GM19023 (cell line): Measurements from ENCODE around the gene SSUH2.

Source experiments
- ATAC-seq: cut with Tn5 transposase; IDR thresholded peaks from one replicate; pipeline ENCODE4 v1.9.1; 2021; ENCODE audit warnings: mild to moderate bottlenecking, moderate library complexity; ENCODE audit not compliant: unreplicated experiment

SSUH2 gene

DNA sequence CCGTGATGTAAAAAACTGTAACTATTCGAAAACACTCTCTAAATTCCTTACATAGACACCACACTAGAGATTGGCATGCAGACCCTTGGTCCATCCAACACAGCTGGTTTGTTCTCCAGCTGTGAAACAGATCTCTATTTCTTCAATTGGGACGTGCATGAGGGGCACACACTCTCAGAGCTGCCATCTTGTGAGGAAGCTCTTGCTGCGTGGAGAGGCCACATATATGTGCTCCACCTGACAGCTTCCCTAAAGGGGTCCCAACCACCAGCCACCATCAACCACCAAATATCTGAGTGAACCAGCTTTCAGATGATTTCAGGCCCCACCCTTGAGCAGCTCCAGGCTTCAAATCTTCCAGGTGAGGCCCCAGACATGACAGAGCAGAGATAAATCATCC is 25.6 kb downstream of the SSUH2 start:
- ATAC-seq = no peak

DNA sequence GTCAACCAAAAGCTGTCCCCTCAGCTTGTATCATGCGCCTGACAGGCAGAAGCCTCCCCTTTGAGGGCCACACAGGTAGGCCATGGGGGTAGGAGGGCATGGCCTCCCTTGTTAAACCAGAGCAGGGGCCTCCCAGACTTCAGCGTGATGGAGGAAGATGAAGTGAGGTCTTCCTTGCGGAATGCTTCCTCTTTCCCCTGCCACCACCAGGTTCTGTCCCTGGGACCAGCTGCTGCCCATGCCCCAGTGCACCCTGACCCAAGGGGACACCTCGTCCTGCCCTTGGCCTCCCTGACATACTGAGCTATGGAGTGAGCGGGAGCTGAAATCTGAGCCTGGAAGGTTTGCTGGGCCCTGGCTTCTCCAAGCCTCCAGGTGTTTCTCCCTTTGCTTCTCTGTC is 26.7 kb downstream of the SSUH2 start:
- ATAC-seq = no peak

DNA sequence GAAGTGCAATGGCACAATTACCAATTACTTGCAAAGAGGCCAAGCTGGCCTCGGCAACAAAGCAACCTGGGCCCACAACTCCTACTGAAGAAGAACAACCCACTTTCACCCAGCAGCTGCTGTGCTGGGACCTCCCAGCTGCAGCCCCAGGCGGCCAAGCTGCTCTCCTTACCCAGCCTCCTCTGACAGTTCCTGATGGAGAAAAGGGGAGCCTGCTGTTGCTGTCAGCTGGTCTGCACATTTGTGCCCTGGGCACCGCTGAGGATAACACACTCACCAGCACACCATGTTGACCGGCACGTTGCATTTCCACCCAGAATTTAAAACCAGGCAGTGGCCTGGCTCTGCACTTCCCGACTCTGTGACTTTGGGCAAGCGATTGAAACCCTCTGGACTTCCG is 33.6 kb downstream of the SSUH2 start:
- ATAC-seq = no peak

DNA sequence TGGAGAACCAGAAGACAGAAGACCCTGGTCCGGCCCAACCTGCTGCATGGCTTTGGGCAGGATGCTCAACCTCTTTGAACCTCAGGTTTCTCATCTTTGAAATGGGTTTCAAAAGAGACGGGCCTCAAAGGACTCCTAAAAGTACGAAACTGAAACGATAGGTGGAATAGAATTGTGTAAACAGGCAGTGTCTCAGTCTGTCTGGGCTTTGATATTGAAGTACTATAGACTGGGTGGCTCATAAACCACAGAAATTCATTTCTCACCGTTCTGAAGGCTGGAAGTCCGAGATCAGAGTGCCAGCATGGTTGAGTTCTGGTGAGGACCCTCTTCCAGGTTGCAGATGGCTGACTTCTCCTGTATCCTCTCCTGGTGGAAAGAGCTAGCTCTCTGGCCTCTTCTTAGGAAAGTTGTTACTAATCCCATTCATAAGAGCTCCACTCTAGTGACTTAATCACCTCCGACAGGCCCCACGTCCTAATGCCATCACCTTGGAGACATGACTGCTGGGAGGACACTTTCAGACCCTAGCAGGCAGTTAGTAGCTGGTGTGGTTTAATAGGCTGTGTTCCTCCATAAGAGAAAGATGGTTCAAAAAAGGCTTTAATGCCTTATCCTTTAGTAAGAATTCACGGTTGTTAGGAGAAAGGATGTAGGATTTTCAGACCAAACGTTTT is 35.7 kb downstream of the SSUH2 start:
- ATAC-seq = no peak

DNA sequence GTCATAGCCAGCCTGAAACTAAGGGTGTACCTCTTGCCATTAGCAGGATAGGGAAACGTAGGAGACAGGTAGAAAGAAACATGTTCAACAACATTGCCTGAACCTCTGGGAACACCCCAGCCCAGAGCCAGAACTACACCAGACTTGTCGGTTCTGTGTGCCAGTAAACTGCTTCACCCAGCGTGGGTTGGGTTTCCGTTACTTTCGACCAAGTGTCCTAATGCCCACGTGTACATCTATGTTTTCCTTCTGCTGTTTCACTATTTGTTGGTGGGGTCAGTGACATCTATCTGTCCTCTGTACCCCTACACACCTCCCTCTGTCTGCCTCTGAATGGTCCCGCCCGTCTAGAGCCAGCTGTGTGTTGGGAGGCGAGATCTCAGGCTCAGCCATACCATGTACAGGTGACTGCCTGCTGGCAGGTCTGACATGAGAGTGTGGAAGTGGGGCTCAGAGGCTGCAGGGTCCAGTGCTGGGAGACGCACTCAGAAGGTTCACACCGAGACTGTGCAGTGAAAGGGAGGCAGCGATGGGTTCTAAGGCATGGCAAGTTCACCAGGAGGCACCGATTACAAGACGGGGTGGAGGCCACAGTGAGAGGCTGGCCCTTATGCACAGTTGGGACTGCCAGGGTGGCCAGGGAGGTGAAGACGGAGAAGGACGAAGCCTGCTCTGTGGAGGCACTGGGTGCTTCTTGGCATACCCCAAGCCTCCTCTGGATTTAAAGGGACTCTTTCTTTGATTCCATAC is 36.4 kb downstream of the SSUH2 start:
- no peak for ATAC-seq

DNA sequence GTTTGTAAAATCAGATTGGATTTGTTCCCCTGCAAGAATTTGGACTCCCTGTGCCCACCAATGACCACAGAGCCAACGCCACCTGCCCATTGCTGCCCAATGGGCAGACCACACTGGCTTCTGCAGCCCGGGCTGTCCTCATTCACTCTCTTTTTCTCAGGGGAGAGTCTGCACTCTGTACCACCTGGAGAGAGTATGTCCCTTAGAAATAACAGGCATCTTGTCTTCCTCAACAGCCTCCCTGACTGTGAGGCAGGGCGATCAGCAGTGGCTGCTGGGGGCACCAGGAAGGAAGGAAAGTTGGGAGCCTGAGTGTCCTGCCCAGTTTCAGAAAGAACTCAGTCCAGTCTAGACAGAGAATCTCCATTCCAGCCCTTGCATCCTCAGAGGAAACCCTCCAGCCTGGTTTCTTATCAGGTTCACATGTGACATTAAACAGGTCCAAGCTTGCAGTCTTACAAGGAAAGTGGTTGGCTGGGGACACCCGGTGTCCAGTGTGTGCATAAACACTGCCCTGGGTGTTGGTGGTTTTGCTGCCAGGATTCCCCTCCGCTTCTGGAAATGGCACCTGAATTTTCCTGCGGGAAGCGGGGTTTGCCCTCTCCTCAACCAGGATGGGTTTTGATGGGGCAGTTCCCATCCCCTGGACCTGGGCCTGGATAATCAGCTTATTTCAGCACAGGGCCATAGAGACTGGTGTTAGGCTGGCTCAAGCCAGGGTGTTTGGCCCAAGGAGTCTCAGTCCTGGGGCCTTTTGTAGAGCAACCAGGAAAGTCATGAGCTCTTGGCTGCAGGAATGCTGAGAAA is 37.2 kb downstream of the SSUH2 start:
- peak; percentile 52 for ATAC-seq

DNA sequence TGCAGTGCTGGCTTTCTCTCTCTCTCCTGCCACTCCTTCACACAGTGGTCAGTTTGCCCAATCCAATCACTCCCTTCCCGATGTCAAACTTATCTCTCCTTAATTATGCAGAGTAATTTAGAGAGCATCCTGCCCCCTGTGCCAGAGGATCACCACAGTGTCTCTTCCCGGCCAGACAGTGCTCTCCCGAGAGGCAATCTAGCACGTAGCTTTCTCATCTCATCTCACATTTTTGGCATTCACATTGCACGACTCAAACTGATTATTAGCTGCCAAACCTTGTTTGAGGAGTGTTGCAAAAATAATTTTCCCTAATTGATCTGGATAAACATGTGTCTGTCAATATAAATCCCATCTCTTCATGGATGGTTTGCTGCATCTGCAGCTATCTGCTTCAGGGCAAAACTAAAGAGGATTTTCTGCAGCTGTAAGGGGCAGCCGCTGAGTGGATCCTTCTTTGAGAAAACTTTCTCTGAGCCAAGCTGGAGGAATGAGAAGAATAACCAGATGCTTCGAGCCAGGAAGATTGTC is 37.8 kb downstream of the SSUH2 start:
- ATAC-seq = no peak

DNA sequence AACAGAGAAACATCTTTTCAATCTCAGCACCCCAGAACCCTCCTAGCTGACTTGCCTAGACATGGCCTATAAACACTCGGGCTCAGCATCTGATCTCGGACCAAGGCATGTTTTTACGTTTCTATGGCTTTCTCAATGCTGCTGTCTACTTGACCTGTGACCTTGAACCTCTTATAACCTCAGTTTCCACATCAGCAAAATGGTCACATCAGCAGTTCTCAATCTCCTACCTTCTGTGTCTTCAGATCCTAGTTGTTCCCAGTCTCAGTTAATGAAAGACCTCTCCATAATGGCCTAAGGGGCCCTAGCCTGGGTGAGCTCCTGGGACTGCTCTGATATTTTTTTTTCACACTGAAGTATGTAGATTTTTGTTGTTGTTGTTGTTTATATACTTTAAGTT is 39.6 kb downstream of the SSUH2 start:
- ATAC-seq = no peak

DNA sequence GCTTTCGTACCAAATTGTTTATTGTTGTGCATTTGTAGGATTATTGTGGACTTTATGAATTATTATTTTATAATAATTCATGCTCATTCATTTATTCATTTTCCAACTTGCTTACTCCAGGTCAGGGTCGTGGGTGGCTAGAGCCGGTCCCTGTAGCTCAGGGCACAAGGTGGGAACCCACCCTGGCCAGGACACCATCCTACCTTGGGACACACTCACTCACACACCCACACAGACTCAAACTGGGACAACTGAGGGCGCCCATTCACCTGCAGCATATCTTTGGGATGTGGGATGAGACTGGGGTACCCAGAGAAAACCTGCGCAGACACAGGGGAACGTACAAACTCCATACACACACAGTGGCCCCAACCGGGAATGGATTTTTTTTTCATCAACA is 40.6 kb downstream of the SSUH2 start:
- ATAC-seq = no peak

DNA sequence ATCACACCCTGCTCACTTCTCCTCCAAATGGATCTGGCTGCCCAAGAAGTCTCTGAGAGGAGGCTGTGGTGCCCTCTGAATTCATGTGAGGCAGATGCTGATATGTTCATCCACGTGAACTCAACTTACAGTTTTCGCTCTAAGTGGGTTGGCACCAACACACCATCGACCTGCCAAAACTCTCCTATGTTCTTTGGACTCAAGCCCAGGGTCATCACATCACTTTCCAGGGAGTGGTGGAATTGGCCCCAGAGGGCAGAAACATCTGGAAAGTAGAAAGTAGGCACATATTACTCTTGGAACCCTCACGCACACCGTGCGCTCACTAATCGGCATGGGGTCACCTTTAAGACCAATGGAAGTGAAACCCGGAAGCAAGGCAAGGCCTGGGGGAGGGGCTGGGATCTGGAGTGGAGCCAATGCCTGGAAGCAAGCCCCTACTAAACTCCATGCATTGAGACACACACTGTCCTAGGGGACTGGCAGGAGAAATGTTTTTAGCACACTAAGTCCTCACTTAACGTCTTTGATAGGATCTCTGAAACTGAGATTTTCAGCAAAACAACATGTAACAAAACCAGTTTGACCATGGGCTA is 41.4 kb downstream of the SSUH2 start:
- ATAC-seq = no peak

DNA sequence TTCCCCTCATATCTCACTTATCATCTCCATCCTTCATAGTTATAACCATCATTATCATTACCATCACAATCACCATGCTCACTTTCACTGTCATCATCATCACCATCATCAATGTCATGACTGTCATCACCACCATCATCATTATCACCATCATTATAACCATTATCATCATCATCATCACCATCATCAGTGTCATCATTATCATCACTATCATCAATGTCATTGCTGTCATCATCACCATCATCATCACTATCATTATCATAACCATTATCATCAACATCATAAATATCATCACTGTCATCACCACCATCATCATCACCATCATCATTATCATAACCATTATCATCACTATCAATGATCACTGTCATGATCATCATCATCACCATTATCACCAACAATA is 44.1 kb downstream of the SSUH2 start:
- no peak for ATAC-seq

DNA sequence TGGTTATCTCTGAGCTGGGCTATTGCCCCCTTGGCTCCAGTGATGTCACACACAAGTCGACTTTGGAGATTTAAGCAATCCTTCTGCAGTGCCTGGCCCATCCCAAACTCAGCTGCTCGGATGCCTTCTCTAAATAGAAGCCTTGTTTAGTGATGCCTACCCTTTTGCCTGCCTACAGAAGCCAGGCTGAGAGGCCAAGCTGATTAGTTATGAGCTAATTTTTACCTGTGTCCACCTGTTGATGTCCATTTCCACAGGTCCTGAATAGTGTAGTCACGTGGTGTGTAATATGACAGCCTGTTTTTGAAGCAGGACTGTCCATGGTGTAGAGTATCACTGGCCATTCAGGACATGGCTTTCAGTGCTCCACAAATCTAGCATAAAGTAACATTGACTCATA is 45.5 kb downstream of the SSUH2 start:
- ATAC-seq = no peak

DNA sequence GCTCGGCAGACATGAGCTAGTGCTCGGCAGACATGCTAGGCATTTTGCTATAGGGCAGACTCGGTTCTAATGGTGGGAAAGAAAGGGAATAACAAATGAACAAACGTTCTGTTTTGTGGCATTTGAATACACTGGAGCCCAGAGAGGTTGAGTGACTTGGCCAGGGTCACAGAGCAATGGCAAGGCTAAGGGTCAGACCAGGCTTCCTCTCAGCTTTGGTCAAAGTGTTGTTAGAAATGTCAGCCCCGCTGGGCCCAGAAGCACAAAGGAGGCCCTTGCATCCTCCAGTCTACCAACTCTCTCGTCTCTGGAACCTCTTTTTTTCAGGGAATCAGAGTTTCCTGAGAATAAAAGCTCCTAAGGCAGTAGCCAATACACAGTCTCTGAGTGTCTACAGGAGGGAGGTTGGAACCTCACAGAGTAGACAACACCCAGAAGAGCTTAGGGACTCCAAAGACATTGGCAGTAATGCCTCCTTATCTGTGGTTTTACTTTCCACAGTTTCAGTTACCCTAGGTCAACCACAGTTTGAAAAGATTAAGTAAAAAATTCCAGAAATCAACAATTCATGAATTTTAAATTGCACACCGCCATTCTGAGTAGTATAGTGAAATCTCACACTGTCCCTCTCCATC is 47.3 kb downstream of the SSUH2 start:
- ATAC-seq = no peak

DNA sequence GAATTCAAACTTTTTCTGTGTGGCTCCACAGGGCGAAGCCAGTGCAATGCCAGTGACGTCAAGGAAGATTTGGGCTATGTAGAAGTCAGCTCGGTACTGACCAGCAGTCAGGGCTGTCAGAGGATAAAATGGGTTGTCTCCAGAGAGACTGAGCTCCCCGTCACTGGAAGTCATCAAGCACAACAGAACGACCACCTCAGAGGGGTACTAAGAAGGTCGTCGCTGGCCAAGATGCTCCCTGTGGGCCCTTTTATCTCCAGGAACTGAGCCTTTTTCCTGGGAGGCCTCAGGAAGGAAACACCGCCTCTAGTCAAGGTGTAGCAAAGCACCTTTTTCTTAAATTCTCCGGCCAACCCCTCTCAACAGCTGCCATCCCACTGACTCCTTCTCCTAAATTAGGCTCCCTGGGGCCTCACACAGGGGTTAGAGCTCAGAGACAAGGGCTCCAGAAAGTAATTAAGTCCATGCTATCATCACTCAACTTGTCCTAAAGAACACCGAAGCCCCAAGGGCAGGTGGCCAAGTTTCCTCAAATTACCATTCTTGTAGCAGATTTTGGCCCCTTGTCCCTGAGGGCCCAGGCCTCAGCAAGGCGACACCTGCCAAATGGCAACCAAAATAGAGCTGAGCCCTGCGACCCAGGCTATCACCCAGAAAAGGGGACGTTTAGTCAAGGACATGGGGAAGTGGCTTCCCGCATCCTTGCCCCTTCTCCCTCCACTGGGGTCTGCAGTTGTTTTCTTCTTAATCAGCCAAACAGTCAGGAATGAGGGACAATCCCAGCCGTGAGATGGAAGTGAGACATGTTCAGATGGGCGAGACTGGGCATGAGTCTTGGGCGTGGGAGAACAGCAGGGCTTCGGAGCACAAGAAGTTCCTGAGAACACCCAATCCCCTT is 48.0 kb downstream of the SSUH2 start:
- ATAC-seq = no peak

DNA sequence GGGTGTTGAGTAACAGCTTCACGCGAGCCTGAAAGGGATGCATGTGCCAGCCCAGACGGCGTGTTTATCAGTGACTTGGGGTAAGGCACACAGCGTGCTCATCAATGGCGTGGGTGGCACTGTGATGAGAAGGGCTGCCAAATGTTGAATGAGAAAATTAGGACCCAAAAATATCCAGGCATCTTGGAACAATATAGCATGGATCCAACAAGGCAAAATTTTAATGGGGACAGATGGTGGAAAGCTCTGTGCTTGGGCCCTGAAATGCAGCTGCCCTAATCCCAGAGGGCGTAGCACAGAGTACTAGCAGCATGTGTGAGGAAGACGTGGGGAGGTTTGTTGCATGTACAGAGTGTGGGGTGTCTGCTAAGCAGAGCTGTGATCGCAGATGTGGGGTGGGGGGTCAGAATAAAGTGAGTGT is 48.9 kb downstream of the SSUH2 start:
- ATAC-seq = no peak

DNA sequence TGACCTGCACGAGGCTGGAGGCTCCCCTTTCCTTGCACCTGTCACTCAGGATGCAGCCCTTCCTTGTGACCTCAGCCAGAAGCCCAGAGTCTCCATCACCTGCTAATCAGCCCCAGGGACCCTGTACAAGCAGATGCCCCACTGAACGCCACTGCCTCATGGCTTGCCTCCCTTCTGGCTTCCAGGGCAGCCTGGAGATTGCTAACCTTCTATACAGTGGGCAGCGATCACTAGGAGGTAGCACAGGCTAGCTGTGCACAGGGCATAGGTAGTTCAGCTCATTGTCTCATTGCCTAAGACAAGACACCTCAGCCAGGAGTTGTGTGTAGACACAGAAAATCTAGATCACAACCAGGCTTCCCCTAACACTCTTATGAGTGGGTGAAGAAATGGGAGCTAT is 49.3 kb downstream of the SSUH2 start:
- no peak for ATAC-seq

DNA sequence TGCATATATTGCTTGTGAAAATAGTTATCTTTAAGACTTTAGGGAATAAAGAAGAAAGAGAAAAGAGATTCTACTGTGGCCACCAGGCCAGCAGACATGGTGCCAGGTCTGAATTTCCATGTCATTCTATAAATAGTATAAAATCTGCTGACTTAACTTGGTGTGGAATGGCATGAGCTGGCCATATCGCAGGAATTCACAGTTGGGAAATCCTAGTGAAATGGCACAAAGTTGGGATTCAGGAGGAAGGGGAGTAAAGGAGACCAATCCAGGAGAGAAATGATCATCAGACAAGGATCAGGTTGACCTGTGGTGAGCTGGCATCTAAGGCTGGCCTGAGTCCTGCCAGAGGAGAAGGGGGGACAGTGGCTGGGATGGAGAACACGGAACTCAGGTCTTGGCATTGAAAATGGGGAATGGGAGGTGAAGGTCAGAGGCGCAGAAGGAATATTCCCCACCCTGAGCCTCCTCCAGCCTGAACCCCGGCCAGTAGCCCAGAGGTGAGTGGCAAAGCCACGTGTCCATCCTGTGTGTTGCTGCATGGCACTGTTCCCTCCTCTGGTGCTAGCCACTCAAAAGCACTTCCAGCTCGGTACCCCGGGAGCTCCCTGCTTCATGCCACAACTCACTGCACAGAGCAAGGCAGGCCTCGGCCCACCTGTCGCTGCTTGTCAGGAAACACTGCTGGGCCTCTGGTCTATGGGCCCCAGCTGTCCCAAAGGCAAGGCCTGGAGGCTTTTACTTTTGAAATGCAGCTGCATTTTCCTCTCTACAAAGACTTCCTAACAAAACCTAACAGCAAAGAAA is 51.4 kb downstream of the SSUH2 start:
- no peak for ATAC-seq

DNA sequence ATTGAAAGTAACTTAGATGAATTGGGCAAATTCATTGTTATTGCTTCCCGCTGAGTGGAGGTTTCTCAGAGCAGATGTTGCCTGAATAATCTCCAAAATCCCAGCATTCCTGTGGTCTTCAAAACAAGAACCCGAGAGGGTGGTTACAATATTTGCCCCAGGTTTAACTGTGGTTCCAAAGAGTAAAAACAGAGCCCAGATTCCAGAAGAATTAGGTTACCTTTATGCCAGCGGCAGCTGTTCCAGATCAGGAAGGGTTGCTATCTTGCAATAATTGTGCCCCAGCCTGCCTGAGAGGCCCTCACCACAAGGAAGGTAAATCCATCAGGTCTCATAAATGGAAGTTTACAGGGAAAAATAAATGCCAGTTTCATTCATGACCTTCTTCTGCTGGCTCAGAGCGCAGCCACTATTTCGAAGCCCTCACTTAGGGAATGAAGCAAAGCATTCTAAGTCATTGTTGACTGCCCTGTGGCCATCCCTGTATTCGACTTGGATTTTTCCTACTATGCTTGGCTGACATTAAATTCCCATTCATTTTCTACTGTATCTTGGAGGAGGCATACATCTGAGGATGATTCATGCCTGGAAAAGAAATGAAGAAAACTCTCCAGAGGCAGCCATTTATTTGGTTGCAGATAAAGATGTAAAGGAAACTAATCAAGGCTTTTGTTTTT is 54.6 kb downstream of the SSUH2 start:
- no peak for ATAC-seq
